K562 (cell line): ENCODE data around the gene CRIP1. TPM values are rescaled to one million over a fixed set of nuclear protein-coding genes. Genes with fewer than 3 reads are reported as not detected.

Experiments
- ATAC-seq: fragments of 200-7000 bp; cut with Tn5 transposase; 3 replicates; pipeline ENCODE4 v1.9.1; 2020; ENCODE audit warnings: moderate library complexity
- BruUV-seq: library from RNA; stranded (reverse); fragments of 400-500 nt; replicated peaks from 2 replicates; lab custom pipeline; 2021; lab: Mats Ljungman, UMichigan
- CTCF ChIA-PET: fragments of 300-600 bp; formaldehyde crosslinking; extraction: SDS; loops from one replicate; lab custom pipeline; 2021; ENCODE audit warnings: low intra/inter-chr PET ratio; lab: Yijun Ruan, JAX
- POLR2A ChIA-PET: fragments of 300-600, 350-650 bp; sonication (Branson Sonifier 250); formaldehyde crosslinking; extraction: SDS; loops from one replicate; lab custom pipeline; 2021; ENCODE audit warnings: antibody characterized with exemption, inconsistent platforms; lab: Yijun Ruan, JAX
- DNase-seq, 4 experiments: peaks; one replicate each; pipeline versions ENCODE4 v3.0.0 to v3.0.0-alpha.2; 2011 to 2018; ENCODE audit warnings: low spot score in 3 of 4, mixed read lengths in 3 of 4; ENCODE audit errors: extremely low read depth in 1 of 4
- FAIRE-seq: peaks from 2 replicates; lab custom pipeline; 2011; peaks lifted over from hg19 to GRCh38; lab: Jason Lieb, UNC
- H2AFZ ChIP-seq: 2 replicates; pipeline ENCODE4 v1.6.0; 2011; ENCODE audit warnings: low read depth, low read length, control low read depth, inconsistent platforms
- H3K27ac ChIP-seq: fragments of 200-600 bp; 3 replicates; pipeline ENCODE4 v1.8.0; 2011; ENCODE audit warnings: low read depth, mild to moderate bottlenecking, control low read depth, inconsistent platforms, low read length, moderate library complexity, mixed read lengths; ENCODE audit errors: extremely low read depth
- H3K27me3 ChIP-seq, 2 experiments: fragments of 300-600 bp in 1 of 2; 2 replicates in 1 of 2; 3 replicates in 1 of 2; pipeline versions ENCODE4 v1.6.0 to v1.8.0; 2011; ENCODE audit warnings: inconsistent platforms in 2 of 2, low read length in 2 of 2, mild to moderate bottlenecking in 1 of 2, mixed read lengths in 1 of 2, moderate library complexity in 1 of 2; ENCODE audit not compliant: control insufficient read depth in 2 of 2, insufficient read depth in 2 of 2
- H3K36me3 ChIP-seq: fragments of 300-600 bp; 3 replicates; pipeline ENCODE4 v1.8.0; 2011; ENCODE audit warnings: mild to moderate bottlenecking, low read length, inconsistent platforms; ENCODE audit not compliant: control insufficient read depth, insufficient read depth
- H3K4me1 ChIP-seq, 2 experiments: fragments of 200-600 bp in 1 of 2; replicated peaks in 1 of 2; 2 replicates in 1 of 2; 3 replicates in 1 of 2; pipeline versions ENCODE4 v1.5.1 to v1.8.0; 2011; ENCODE audit warnings: inconsistent platforms in 2 of 2, low read length in 2 of 2, mild to moderate bottlenecking in 1 of 2, mixed read lengths in 1 of 2, moderate library complexity in 1 of 2; ENCODE audit not compliant: control insufficient read depth in 2 of 2, insufficient read depth in 2 of 2
- H3K4me2 ChIP-seq: 2 replicates; pipeline ENCODE4 v1.6.1; 2011; ENCODE audit warnings: low read length, control low read depth, inconsistent platforms, mixed read lengths; ENCODE audit not compliant: insufficient read depth
- H3K4me3 ChIP-seq: fragments of 200-600 bp; sonication (generic), shearing (Covaris generic); 2 replicates; pipeline ENCODE4 v1.5.1; 2016; ENCODE audit warnings: control low read depth, inconsistent platforms
- H3K79me2 ChIP-seq: fragments of 200-600 bp; 3 replicates; pipeline ENCODE4 v1.8.0; 2011; ENCODE audit warnings: low read length, inconsistent platforms; ENCODE audit not compliant: control insufficient read depth, insufficient read depth
- H3K9ac ChIP-seq, 2 experiments: 2 replicates each; pipeline versions ENCODE4 v1.6.0 to v1.6.1; 2011; ENCODE audit warnings: low read depth in 2 of 2, low read length in 2 of 2, control low read depth in 1 of 2, inconsistent platforms in 1 of 2, mild to moderate bottlenecking in 1 of 2, mixed read lengths in 1 of 2; ENCODE audit not compliant: insufficient read depth in 1 of 2
- H3K9me1 ChIP-seq: one replicate; pipeline ENCODE4 v1.6.0; 2011; ENCODE audit warnings: inconsistent platforms, mild to moderate bottlenecking, low read length, moderate library complexity; ENCODE audit not compliant: control insufficient read depth, insufficient read depth
- H3K9me3 ChIP-seq: replicated peaks from 2 replicates; pipeline ENCODE4 v1.5.1; 2011; ENCODE audit warnings: low read depth, low read length, inconsistent platforms; ENCODE audit not compliant: control insufficient read depth, insufficient read depth
- H4K20me1 ChIP-seq: replicated peaks from 2 replicates; pipeline ENCODE4 v1.6.1; 2011; ENCODE audit warnings: low read length, inconsistent platforms, mixed read lengths; ENCODE audit not compliant: control insufficient read depth, insufficient read depth
- HMGN3 ChIP-seq: IDR thresholded peaks from 2 replicates; pipeline ENCODE4 v1.6.1; 2011; ENCODE audit warnings: borderline replicate concordance, low read depth, mild to moderate bottlenecking, mixed read lengths, low read length; ENCODE audit not compliant: insufficient read length; ENCODE audit errors: extremely low read depth
- HNRNPLL ChIP-seq: fragments of 200-400 bp; formaldehyde crosslinking; IDR thresholded peaks from 2 replicates; pipeline ENCODE4 v1.6.1; 2017; ENCODE audit warnings: low read length, low read depth, mild to moderate bottlenecking; ENCODE audit not compliant: poor library complexity, severe bottlenecking
- IRF2 ChIP-seq: sonication (generic); formaldehyde crosslinking; IDR thresholded peaks from 2 replicates; pipeline ENCODE4 v1.8.1; 2022; ENCODE audit warnings: mild to moderate bottlenecking, missing genetic modification reagents
- MAZ ChIP-seq, 2 experiments: fragments of 450-650 bp in 1 of 2; sonication (generic) in 1 of 2; formaldehyde crosslinking; IDR thresholded peaks in 1 of 2; conservative IDR thresholded peaks in 1 of 2; 2 replicates each; pipeline versions ENCODE4 v1.4.0 to v1.5.0; 2020; ENCODE audit warnings: mild to moderate bottlenecking in 1 of 2, missing genetic modification reagents in 1 of 2
- MYC ChIP-seq, 2 experiments: fragments of 250-450 bp in 1 of 2; sonication (Bioruptor Pico) in 1 of 2; IDR thresholded peaks; 2 replicates each; pipeline versions ENCODE4 v1.5.1 to v1.6.1; 2012 to 2021; ENCODE audit warnings: low read depth in 2 of 2, borderline replicate concordance in 1 of 2, improper control_type of control experiment in 1 of 2, low read length in 1 of 2, mild to moderate bottlenecking in 1 of 2, moderate library complexity in 1 of 2
- NFRKB ChIP-seq: fragments of 450-650 bp; IDR thresholded peaks from 2 replicates; pipeline ENCODE4 v1.6.1; 2016; ENCODE audit warnings: low read depth
- POLR2G ChIP-seq: fragments of 200-400 bp; formaldehyde crosslinking; IDR thresholded peaks from 2 replicates; pipeline ENCODE4 v1.6.1; 2017; ENCODE audit warnings: low read depth, mild to moderate bottlenecking, antibody characterized with exemption, low read length, moderate library complexity
- TAF1 ChIP-seq: IDR thresholded peaks from 2 replicates; pipeline ENCODE4 v1.6.1; 2011; ENCODE audit warnings: mild to moderate bottlenecking, low read length, moderate library complexity; ENCODE audit not compliant: insufficient read depth, control insufficient read depth, severe bottlenecking; ENCODE audit errors: extremely low read depth
- TAF9B ChIP-seq: fragments of 450-650 bp; IDR thresholded peaks from 2 replicates; pipeline ENCODE4 v1.6.1; 2018; ENCODE audit warnings: mild to moderate bottlenecking; ENCODE audit not compliant: partially characterized antibody
- TGIF2 ChIP-seq: sonication (generic); formaldehyde crosslinking; IDR thresholded peaks from 2 replicates; pipeline ENCODE4 v1.8.1; 2022; ENCODE audit warnings: mild to moderate bottlenecking, missing genetic modification reagents, moderate library complexity
- ZNF311 ChIP-seq: fragments of 250-450 bp; sonication (Bioruptor Pico); IDR thresholded peaks from 2 replicates; pipeline ENCODE4 v1.4.0; 2020; ENCODE audit warnings: mild to moderate bottlenecking, moderate library complexity
- WGBS: fragments of 100-300 bp; shearing (Covaris generic); methylation state at CpG from one replicate; pipeline ENCODE4 v1.1.6; 2016; ENCODE audit warnings: low coverage, mixed read lengths; ENCODE audit not compliant: insufficient coverage; ENCODE audit errors: missing lambda C conversion rate; 5-methylcytosine and 5-hydroxymethylcytosine counted together
- in situ Hi-C: fragments of 300-500 bp; cut with MboI; formaldehyde crosslinking; loops from 4 replicates; pipeline ENCODE4 v1.15.0; 2018; ENCODE audit warnings: inconsistent platforms, mixed read lengths
- intact Hi-C: fragments of 100-400 bp; cut with micrococcal nuclease; formaldehyde crosslinking; loops from 2 replicates; pipeline ENCODE4 v1.14.2; 2022
- polyA plus RNA-seq, 8 experiments: library from polyadenylated mRNA; depleted of rRNA in 4 of 8; stranded (reverse) in 5 of 8; unstranded in 3 of 8; fragments of >200 nt; fragmentation: Nextera tagmentation in 2 of 8; fragmentation: Illumina TruSeq in 1 of 8; extraction: Ambion mirVana in 2 of 8; extraction: Trizol in 1 of 8; gene quantifications; 2 replicates each; pipeline versions ENCODE4 v1.2.1 to v1.2.3, GENCODE V29; 2011 to 2014; ENCODE audit warnings: inconsistent platforms in 1 of 8, missing spikeins in 1 of 8
- total RNA-seq, 7 experiments: library from RNA; depleted of rRNA in 6 of 7; stranded (reverse); fragments of >200 nt in 6 of 7; fragmentation: Illumina TruSeq in 2 of 7; extraction: Trizol in 2 of 7; gene quantifications; 2 replicates each; pipeline versions ENCODE4 v1.2.1 to v1.2.3, GENCODE V29; 2011 to 2021; ENCODE audit warnings: low replicate concordance in 1 of 7
- TF ChIP-seq, protein P1 (sequence below): fragments of 200-800 bp; sonication (Bioruptor generic); IDR thresholded peaks from 2 replicates; pipeline ENCODE4 v1.6.1; 2017; ENCODE audit warnings: missing genetic modification characterization, missing compliant biosample characterization
- TF ChIP-seq, protein P2 (sequence below), 3 experiments: fragments of 200-800 bp in 1 of 3; fragments of 250-450 bp in 1 of 3; fragments of 450-650 bp in 1 of 3; sonication (Bioruptor Pico) in 1 of 3; sonication (Bioruptor generic) in 1 of 3; formaldehyde crosslinking in 1 of 3; IDR thresholded peaks; 2 replicates each; pipeline versions ENCODE4 v1.6.1 to v1.8.0; 2016 to 2022; ENCODE audit warnings: mild to moderate bottlenecking in 2 of 3, missing genetic modification characterization in 2 of 3, missing compliant biosample characterization in 1 of 3, moderate library complexity in 1 of 3

Gene CRIP1
- total and polyA plus RNA-seq, 9 of the 15 experiments (the other 6 are each of a cell fraction or from before 2014, with no cell fraction given) = 0.11 to 0.58 (median 0.14) TPM; not detected in 6

GRCh38 chr14:105527826-105528585, 41.3 kb downstream of the CRIP1 start:
- BruUV-seq = no TSS peak
- TF ChIP-seq HNRNPLL = peak; percentile 22
- TF ChIP-seq POLR2G = peak; percentile 80
- no peak for TF ChIP-seq NFRKB
- TF ChIP-seq, protein P1, sequence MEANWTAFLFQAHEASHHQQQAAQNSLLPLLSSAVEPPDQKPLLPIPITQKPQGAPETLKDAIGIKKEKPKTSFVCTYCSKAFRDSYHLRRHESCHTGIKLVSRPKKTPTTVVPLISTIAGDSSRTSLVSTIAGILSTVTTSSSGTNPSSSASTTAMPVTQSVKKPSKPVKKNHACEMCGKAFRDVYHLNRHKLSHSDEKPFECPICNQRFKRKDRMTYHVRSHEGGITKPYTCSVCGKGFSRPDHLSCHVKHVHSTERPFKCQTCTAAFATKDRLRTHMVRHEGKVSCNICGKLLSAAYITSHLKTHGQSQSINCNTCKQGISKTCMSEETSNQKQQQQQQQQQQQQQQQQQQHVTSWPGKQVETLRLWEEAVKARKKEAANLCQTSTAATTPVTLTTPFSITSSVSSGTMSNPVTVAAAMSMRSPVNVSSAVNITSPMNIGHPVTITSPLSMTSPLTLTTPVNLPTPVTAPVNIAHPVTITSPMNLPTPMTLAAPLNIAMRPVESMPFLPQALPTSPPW = peak; percentile 73
- peak; percentile 42; the same call in 1 of the 2 replicates for TF ChIP-seq MYC (IDR thresholded peaks at IDR 0.05; ENCODE audit: low read depth, low read length)
- no peak for TF ChIP-seq MYC (CRISPR knock-in tag; IDR thresholded peaks at IDR 0.05; ENCODE audit: borderline replicate concordance, low read depth)
- TF ChIP-seq TAF1 = peak; percentile 19
- TF ChIP-seq TGIF2 (CRISPR knock-in tag) = no peak
- TF ChIP-seq MAZ (CRISPR knock-in tag; conservative IDR thresholded peaks at IDR 0.05 in 1 of 2, IDR thresholded peaks at IDR 0.05 in 1 of 2) = peak; percentile 51 to 62
- TF ChIP-seq IRF2 (CRISPR knock-in tag) = no peak
- no peak for TF ChIP-seq TAF9B
- TF ChIP-seq HMGN3 = peak; percentile 14
- TF ChIP-seq, protein P2, sequence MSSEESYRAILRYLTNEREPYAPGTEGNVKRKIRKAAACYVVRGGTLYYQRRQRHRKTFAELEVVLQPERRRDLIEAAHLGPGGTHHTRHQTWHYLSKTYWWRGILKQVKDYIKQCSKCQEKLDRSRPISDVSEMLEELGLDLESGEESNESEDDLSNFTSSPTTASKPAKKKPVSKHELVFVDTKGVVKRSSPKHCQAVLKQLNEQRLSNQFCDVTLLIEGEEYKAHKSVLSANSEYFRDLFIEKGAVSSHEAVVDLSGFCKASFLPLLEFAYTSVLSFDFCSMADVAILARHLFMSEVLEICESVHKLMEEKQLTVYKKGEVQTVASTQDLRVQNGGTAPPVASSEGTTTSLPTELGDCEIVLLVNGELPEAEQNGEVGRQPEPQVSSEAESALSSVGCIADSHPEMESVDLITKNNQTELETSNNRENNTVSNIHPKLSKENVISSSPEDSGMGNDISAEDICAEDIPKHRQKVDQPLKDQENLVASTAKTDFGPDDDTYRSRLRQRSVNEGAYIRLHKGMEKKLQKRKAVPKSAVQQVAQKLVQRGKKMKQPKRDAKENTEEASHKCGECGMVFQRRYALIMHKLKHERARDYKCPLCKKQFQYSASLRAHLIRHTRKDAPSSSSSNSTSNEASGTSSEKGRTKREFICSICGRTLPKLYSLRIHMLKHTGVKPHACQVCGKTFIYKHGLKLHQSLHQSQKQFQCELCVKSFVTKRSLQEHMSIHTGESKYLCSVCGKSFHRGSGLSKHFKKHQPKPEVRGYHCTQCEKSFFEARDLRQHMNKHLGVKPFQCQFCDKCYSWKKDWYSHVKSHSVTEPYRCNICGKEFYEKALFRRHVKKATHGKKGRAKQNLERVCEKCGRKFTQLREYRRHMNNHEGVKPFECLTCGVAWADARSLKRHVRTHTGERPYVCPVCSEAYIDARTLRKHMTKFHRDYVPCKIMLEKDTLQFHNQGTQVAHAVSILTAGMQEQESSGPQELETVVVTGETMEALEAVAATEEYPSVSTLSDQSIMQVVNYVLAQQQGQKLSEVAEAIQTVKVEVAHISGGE (CRISPR knock-in tag; IDR thresholded peaks at IDR 0.05) = peak in 1 of 3 experiments; percentile 68; a peak in 2 of 6 replicates
- no peak for TF ChIP-seq ZNF311 (CRISPR knock-in tag)

More at GRCh38 chr14:105527826-105528585, 41.3 kb downstream of the CRIP1 start:
- Histone ChIP-seq H3K4me3 (peak overlapping the region; percentile 31), H3K36me3 (no peaks in the 10 kb centered on the region), H3K4me1 (peaks cover 0 to 53% of the 10 kb centered on the region in 2 experiments; a peak in 2 of 5 replicates), H3K27ac (no peak overlapping the region), H3K9ac (peak overlapping the region; percentile 59 to 90; a peak in 3 of 4 replicates), H3K9me1 (no peaks in the 10 kb centered on the region), H2AFZ (peak overlapping the region; percentile 92), H3K4me2 (peak overlapping the region; percentile 18; the same call in 1 of the 2 replicates), H3K27me3 (peaks cover 2 to 24% of the 10 kb centered on the region in 2 experiments; a peak in 2 of 5 replicates), H3K79me2 (no peaks in the 10 kb centered on the region), H4K20me1 (no peaks in the 10 kb centered on the region), H3K9me3 (no peaks in the 10 kb centered on the region)
- CTCF ChIA-PET = interaction anchor here (0.6 to 1.6 kb wide), 4 partner anchors 47 to 315 kb away, joined by 3 to 13 read pairs (median 4); no protein-coding TSS in a partner anchor
- WGBS = 9% methylated on average over 15 of the region's 67 CpGs
- POLR2A ChIA-PET = interaction anchor here (0.6 to 0.8 kb wide), 2 partner anchors 22 to 134 kb away, joined by 3 read pairs; no protein-coding TSS in a partner anchor
- in situ Hi-C loops = no loop called here
- ATAC-seq = peak; percentile 91
- no peak for FAIRE-seq
- intact Hi-C loops = loop anchor here (5.0 to 10.0 kb wide), 2 partner anchors 53 to 436 kb away; partner anchors contain the start of gene CRIP2
- peak; percentile 79 to 87 (median 80) for DNase-seq
